GM04504 (cell line): ENCODE results near the gene INPP1.

Source experiments
- DNase-seq: peaks from one replicate; pipeline ENCODE4 v3.0.0-alpha.2; 2012; ENCODE audit warnings: low read depth

The INPP1 gene

GRCh38 chr2:190408538-190409271 is 65.3 kb downstream of the INPP1 start:
- no peak for DNase-seq

DNA sequence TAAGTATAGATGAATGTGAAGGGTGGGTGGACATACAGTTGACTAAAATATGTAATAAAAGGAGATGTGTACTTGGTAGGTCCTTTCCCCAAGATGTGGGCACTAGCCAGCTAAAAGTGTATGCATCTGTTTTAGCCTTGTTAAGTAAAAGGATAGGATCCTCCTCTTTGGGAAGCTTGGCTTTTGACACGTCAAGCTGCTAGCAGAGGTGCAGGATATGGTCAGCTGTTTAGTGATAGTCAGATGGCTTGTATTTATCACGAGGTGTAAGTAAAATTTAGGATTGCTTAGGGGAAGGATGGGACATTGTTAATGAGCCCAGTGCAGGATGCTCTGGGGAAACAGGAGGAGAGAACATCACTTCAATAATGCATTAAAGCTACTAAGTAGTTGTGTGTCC is 66.2 kb downstream of the INPP1 start:
- no peak for DNase-seq

DNA sequence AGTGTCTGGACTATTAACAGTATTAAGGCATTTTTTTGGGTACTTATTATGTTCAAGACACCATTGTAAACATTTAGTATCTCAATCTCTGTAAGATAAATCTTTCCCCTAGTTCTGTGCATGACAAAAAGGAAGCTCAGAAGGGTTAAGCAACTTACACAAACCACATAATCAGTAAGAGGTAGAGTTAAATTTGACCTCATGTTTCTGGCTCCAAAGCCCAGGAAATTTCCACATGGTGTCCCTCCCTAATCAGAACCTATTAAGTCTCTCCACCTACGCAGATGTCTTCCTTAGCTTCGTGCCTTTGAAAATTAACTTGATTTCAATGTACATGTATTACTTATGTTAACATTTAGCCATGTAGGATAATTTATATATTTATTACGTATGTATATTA is 66.8 kb downstream of the INPP1 start:
- DNase-seq, result no peak

DNA sequence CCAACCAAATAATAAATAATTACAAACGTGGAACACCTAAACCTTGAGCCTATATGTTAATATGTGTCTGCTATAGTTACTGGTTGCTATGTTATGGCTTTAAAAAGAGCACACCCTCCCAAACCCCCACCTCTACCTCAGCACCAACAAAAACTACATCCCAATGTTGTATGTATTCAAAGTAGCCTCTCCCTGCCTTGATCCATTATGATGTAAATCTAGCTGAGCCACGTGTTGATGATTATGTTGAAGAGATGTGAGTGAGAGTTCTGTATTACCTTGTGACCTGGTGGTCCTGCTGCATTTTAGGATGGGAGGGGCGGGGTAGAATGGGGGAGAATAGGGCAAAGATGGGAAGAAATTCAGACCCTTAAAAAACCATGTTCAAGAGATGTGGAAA is 69.6 kb downstream of the INPP1 start:
- no peak for DNase-seq

GRCh38 chr2:190413421-190413820 is 70.0 kb downstream of the INPP1 start:
- DNase-seq, result no peak

GRCh38 chr2:190415251-190415650 is 71.9 kb downstream of the INPP1 start:
- no peak for DNase-seq

- DNase-seq, result no peak
These were observed 72.7 kb downstream of the INPP1 start for GRCh38 chr2:190415794-190416775.

DNA sequence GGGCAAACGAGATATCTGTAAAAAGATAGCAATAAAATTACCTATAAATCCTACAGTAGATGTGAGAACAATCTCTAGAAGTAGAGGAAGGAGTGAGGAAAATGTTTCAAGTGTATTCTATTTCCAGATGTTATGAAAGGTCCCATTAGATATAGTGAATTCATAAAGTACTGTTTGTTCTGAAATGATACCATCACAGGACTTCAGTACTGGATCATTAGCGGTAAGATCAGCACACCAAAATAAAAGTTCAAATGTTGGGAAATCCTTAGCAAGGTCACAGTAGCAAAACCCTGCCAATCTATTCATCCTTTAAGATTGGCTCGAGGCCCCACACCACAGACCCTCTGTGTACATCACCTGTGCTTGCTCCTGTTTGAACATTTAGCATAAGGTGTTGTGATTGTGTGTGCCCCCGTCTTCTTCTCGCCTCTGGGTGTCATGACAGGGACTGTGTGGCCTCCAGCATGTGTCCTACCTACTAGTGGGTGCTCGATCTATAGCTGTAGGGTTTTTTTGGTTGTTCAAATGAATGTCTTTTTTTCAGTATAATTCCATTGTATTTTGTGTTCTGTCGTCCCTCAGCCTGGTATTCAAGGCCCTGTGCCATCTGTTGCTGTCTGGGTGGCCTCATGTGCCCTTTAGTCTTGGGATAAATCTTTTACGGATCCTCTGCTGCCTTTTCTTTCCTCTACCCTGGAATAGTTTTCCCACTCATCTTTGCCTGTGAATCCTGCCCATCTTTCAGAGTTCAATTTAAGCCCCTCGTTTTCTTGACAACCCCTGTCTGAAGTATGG is 73.9 kb downstream of the INPP1 start:
- DNase-seq, result no peak

- no peak for DNase-seq
These were observed 75.3 kb downstream of the INPP1 start for GRCh38 chr2:190418727-190419126.

GRCh38 chr2:190420801-190421200 is 77.4 kb downstream of the INPP1 start:
- no peak for DNase-seq
